Pancreas (tissue), 10 donors: ENCODE results near the gene CLPTM1. TPM values are rescaled to one million over a fixed set of nuclear protein-coding genes. Genes with fewer than 3 reads are reported as not detected.
A peak's percentile ranks its signal among the peaks of the same experiment; 100 is the strongest.

Source experiments
- ATAC-seq, 4 donors: fragments of 200-7000 bp; cut with Tn5 transposase; one replicate each; pipeline versions ENCODE4 v1.8.0 to v1.9.1; 2020; ENCODE audit warnings: mild to moderate bottlenecking in 4 of 4, moderate library complexity in 4 of 4
- DNase-seq, 6 donors: peaks; one replicate each; pipeline ENCODE4 v3.0.0-alpha.2; 2020
- FAIRE-seq: peaks from 2 replicates; lab custom pipeline; 2012; peaks lifted over from hg19 to GRCh38; lab: Jason Lieb, UNC
- H3K27ac ChIP-seq, 4 donors: fragments of 200-600 bp; sonication (generic); 1 replicate in 3 of 4; 2 replicates in 1 of 4; pipeline versions ENCODE4 v1.5.0 to v1.8.0; 2020
- H3K27me3 ChIP-seq, 4 donors: fragments of 200-600 bp; one replicate each; pipeline ENCODE4 v1.8.0; 2021
- H3K36me3 ChIP-seq, 3 donors: fragments of 200-600 bp; sonication (generic) in 1 of 3; one replicate each; pipeline versions ENCODE4 v1.5.0 to v1.8.0; 2020 to 2021
- H3K4me1 ChIP-seq, 3 donors: fragments of 200-600 bp; one replicate each; pipeline ENCODE4 v1.8.0; 2021
- H3K4me3 ChIP-seq, 4 donors: fragments of 200-600 bp; sonication (generic) in 2 of 4; one replicate each; pipeline versions ENCODE4 v1.5.0 to v1.8.0; 2020 to 2021
- H3K9me3 ChIP-seq, 4 donors: fragments of 200-600 bp; one replicate each; pipeline ENCODE4 v1.8.0; 2021
- WGBS, 2 donors: extraction: QIAGEN DNeasy Blood & Tissue Kit; methylation state at CpG; one replicate each; pipeline ENCODE4 v1.1.7; 2013; 5-methylcytosine and 5-hydroxymethylcytosine counted together
- intact Hi-C, 3 donors: fragments of 100-400 bp; cut with DNase I; formaldehyde crosslinking; loops; one replicate each; pipeline versions ENCODE4 v1.11.1 to v1.14.2; 2022
- polyA plus RNA-seq, 2 donors: library from polyadenylated mRNA; stranded (reverse); fragments of 200-250 nt; gene quantifications; one replicate each; pipeline ENCODE4 v1.2.3, GENCODE V29; 2013
- total RNA-seq, 6 donors: library from RNA; stranded (reverse); fragmentation: NEBNext Ultra II Directional in 4 of 6; extraction: Animal tissue kit (Norgen Biotek cat#: 25700) in 4 of 6; gene quantifications; one replicate each; pipeline versions ENCODE4 v1.2.1 to v1.2.4, GENCODE V29; 2021 to 2023
- TF ChIP-seq, protein P1 (sequence below), 4 donors: fragments of 200-600 bp; sonication (generic) in 3 of 4; IDR thresholded peaks; one replicate each; pipeline versions ENCODE4 v1.5.0 to v1.8.0; 2021; ENCODE audit warnings: antibody characterized with exemption in 4 of 4
- donor health status: healthy with polysubstance abuse.
- donor health status: DM: no; HTN: no; CAD: no; lungs with moderate emphysema.
- donor health status: DM: no; HTN: no; CAD: no.
- donor health status: control.
- donor health status: control.
- donor health status: Bipolar disorder and iron deficiency.
- donor health status: DM: yes; HTN: yes; CAD: no.
- donor health status: DM: no; HTN: no; CAD: no.
- donor health status: DM: no; HTN: no; CAD: no.
- donor health status: DM: yes; HTN: yes; CAD: no.

The CLPTM1 gene
- total and polyA plus RNA-seq, 8 donors: 56.4 to 81.9 (median 66.3) TPM

DNA sequence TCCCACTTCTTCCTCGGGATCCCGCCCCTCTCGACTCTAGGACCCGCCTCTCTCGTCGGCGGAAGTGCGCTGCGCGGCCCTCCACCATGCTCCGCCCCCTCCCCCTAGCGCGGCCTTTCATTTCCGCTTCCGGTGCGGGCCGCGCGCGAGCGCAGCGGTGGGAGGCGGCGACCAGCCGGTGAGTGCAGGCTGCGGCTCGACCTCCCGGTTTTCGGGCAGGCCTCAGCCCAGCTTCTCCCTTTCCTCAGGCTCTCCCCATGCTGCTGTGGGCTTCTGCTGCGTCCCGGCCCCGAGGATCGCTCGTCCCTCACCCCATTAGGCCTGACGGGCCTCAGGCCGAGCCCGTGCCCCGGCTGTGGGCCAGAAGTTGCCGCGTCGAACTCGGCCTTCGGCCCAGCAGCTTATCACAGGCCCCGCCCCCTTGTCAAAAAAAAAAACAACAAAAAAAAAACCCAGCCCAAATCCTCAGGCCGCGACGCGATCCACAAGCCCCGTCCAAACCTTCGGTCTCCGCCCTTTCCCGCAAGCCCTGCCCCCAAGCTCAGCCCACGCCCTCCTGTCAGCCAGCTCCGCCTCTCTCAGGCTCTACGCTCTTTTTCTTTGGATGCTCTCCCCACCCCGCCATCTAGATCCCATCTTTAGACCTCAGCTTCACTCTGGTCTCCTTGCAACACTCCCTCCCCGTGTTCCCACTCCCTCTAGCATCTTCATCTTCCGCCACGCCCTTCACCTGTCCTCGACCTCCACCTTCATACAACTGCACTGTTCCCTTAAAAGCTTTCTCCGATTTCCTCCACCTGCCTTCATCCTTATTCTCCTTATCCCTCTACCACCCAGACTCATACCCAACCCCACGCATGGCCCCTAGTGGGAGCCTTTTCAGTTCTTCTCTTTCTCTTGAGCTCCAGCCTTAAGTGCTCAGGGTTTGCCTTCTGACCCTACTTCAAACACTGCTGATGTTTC lies 84.0 kb downstream of the CLPTM1 start, which contains the start of gene CLASRP:
Gene CLASRP, plus strand, starts transcription at position 115 of the 963 bp plus-strand sequence. CDS start 1,168 bp downstream, outside the sequence.
- peak within 1 kb of the TSS; percentile 89 to 94 (median 94) for H3K27ac ChIP-seq
- no peaks in the 10 kb centered on the region for H3K9me3 ChIP-seq

DNA sequence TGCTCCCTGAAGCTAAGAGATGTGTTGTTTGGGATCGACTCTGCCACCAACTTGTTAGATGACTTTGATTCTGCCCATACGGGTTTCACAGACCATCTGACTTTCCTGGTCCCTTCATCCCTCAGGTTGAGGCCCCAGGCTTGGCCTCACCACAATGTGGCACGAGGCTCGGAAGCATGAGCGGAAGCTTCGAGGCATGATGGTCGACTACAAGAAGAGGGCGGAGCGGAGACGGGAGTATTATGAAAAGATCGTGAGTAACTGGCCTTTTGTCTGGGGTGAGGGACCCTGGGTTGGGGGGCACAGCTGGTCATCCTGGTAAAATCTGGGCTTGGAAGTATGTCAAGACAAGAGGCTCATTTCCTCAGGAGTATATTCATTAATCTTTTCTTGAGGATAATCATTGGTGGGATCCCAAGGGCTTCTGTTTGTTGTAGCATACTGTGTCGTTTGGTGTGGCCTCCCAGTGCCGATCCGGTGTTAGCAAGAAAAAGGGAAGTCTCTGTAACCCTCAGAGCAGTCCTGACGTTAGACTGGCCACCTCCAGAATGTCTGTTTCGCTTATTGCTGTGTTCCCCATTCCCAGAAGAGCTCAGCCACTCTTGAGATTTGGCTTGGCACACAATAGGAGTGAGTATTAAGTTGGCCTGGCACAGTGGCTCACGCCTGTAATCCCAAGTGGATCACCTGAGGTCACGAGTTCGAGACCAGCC lies 85.0 kb downstream of the CLPTM1 start:
- Histone ChIP-seq H3K4me3 (peak overlapping the region in 3 of 4 donors; percentile 77 to 90 (median 77)), H3K4me1 (peaks cover 14 to 19% (median 16%) of the 10 kb centered on the region in 3 donors), H3K27me3 (no peaks in the 10 kb centered on the region), H3K9me3 (no peaks in the 10 kb centered on the region), H3K36me3 (peaks cover 0 to 47% (median 9%) of the 10 kb centered on the region in 3 donors), H3K27ac (peak overlapping the region in 2 of 4 donors; percentile 94)
- ATAC-seq: no peak
- no peak for FAIRE-seq
- intact Hi-C loops: no loop called here
- 72 to 79% methylated on average over 19 of the region's 19 CpGs for WGBS, 2 donors
- TF ChIP-seq, protein P1, sequence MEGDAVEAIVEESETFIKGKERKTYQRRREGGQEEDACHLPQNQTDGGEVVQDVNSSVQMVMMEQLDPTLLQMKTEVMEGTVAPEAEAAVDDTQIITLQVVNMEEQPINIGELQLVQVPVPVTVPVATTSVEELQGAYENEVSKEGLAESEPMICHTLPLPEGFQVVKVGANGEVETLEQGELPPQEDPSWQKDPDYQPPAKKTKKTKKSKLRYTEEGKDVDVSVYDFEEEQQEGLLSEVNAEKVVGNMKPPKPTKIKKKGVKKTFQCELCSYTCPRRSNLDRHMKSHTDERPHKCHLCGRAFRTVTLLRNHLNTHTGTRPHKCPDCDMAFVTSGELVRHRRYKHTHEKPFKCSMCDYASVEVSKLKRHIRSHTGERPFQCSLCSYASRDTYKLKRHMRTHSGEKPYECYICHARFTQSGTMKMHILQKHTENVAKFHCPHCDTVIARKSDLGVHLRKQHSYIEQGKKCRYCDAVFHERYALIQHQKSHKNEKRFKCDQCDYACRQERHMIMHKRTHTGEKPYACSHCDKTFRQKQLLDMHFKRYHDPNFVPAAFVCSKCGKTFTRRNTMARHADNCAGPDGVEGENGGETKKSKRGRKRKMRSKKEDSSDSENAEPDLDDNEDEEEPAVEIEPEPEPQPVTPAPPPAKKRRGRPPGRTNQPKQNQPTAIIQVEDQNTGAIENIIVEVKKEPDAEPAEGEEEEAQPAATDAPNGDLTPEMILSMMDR (IDR thresholded peaks at IDR 0.05): no peak
- no peak for DNase-seq

More for the DNA sequence above, 84.0 kb downstream of the CLPTM1 start, which contains the start of gene CLASRP:
- TF ChIP-seq, protein P1 (IDR thresholded peaks at IDR 0.05): no peak
- no peaks in the 10 kb centered on the region for H3K27me3 ChIP-seq
- peaks cover 11 to 16% (median 14%) of the 10 kb centered on the region in 3 donors for H3K4me1 ChIP-seq
- FAIRE-seq (peak; percentile 91), DNase-seq (peak; percentile 90 to 95 (median 92)), ATAC-seq (peak; percentile 97 to 99 (median 98))
- peak within 1 kb of the TSS; percentile 68 to 90 (median 77) for H3K4me3 ChIP-seq
- 1 to 2% methylated on average over 60 to 62 of the region's 62 CpGs for WGBS, 2 donors
- intact Hi-C loops: no loop called here
- peaks cover 0 to 39% (median 7%) of the 10 kb centered on the region in 3 donors for H3K36me3 ChIP-seq

DNA sequence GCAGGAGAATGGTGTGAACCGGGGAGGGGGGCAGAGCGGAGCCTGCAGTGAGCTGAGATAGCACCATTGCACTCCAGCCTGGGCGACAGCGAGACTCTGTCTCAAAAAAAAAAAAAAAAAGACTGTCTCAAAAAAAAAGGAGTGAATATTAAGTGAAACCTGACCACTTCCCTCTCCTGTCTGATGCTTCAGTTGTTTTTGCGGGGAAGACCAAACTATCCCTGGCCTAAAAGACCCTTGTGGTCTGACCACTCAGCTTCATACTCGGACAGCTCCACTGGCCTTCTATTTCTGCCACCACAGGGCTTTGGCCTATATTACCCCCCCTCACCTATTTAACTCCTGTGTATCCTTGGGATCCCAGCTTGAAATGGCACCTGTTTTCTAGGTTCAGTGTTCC lies 85.9 kb downstream of the CLPTM1 start:
- FAIRE-seq (no peak), ATAC-seq (no peak)
- WGBS, 2 donors: 92% methylated on average over 6 of the region's 6 CpGs

More for the DNA sequence above, 85.9 kb downstream of the CLPTM1 start:
- intact Hi-C loops: no loop called here
- Histone ChIP-seq H3K27ac (no peak overlapping the region), H3K4me3 (no peak overlapping the region), H3K9me3 (no peaks in the 10 kb centered on the region), H3K27me3 (no peaks in the 10 kb centered on the region), H3K4me1 (peaks cover 19 to 25% (median 20%) of the 10 kb centered on the region in 3 donors), H3K36me3 (peaks cover 0 to 42% (median 9%) of the 10 kb centered on the region in 3 donors)
- no peak for DNase-seq
- TF ChIP-seq, protein P1 (IDR thresholded peaks at IDR 0.05): no peak

Other genes starting within 250 kb of the CLPTM1 start
- 10 to 100 TPM; 13.9 to 50.3 (median 30.0) TPM for gene BCL3, start 206.7 kb upstream of the CLPTM1 start, total RNA-seq
- 100 to 1,000 TPM in 1 of 2 donors, 10 to 100 TPM in 1; 79.9 to 113 TPM for gene BCL3, start 206.7 kb upstream of the CLPTM1 start, polyA plus RNA-seq
- gene CBLC, start 177.5 kb upstream of the CLPTM1 start, total RNA-seq: 10 to 100 TPM; 10.1 to 14.8 (median 12.1) TPM
- gene CBLC, start 177.5 kb upstream of the CLPTM1 start, polyA plus RNA-seq: 10 to 100 TPM; 16.5 to 29.7 TPM
- 10 to 100 TPM; 28.8 to 74.5 (median 40.5) TPM for gene BCAM, start 146.3 kb upstream of the CLPTM1 start, total RNA-seq
- gene BCAM, start 146.3 kb upstream of the CLPTM1 start, polyA plus RNA-seq: 100 to 1,000 TPM in 1 of 2 donors, 10 to 100 TPM in 1; 99.5 to 140 TPM
- gene NECTIN2, start 109.1 kb upstream of the CLPTM1 start, total RNA-seq: 100 to 1,000 TPM in 1 of 6 donors, 10 to 100 TPM in 5; 26.7 to 101 (median 40.2) TPM
- 100 to 1,000 TPM in 1 of 2 donors, 10 to 100 TPM in 1; 93.6 to 101 TPM for gene NECTIN2, start 109.1 kb upstream of the CLPTM1 start, polyA plus RNA-seq
- gene TOMM40, start 64.1 kb upstream of the CLPTM1 start, total RNA-seq: 10 to 100 TPM; 12.8 to 28.8 (median 17.4) TPM
- 10 to 100 TPM; 17.4 to 18.3 TPM for gene TOMM40, start 64.1 kb upstream of the CLPTM1 start, polyA plus RNA-seq
- 100 to 1,000 TPM in 1 of 6 donors, 10 to 100 TPM in 3, 1 to 10 TPM in 2; 3.1 to 379 (median 16.5) TPM for gene APOE, start 49.6 kb upstream of the CLPTM1 start, total RNA-seq
- gene APOE, start 49.6 kb upstream of the CLPTM1 start, polyA plus RNA-seq: 10 to 100 TPM; 14.8 to 45.1 TPM
- 100 to 1,000 TPM in 1 of 6 donors, 10 to 100 TPM in 1, 1 to 10 TPM in 4; 1.1 to 213 (median 5.7) TPM for gene APOC1, start 40.8 kb upstream of the CLPTM1 start, total RNA-seq
- 1 to 10 TPM; 5.0 to 7.6 TPM for gene APOC1, start 40.8 kb upstream of the CLPTM1 start, polyA plus RNA-seq
- gene APOC4, start 13.1 kb upstream of the CLPTM1 start, total RNA-seq: under 1 TPM in 1 of 6 donors, not detected in 5; 0.47 TPM
- not detected for gene APOC4, start 13.1 kb upstream of the CLPTM1 start, polyA plus RNA-seq
- gene APOC2, start 9.3 kb upstream of the CLPTM1 start, total RNA-seq: 10 to 100 TPM in 1 of 6 donors, 1 to 10 TPM in 1, under 1 TPM in 2, not detected in 2; 0.49 to 22.1 (median 3.8) TPM
- 1 to 10 TPM in 1 of 2 donors, under 1 TPM in 1; 0.54 to 2.2 TPM for gene APOC2, start 9.3 kb upstream of the CLPTM1 start, polyA plus RNA-seq
- gene RELB, start 46.1 kb downstream of the CLPTM1 start, total RNA-seq: 10 to 100 TPM in 4 of 6 donors, 1 to 10 TPM in 2; 8.3 to 21.7 (median 13.4) TPM
- gene RELB, start 46.1 kb downstream of the CLPTM1 start, polyA plus RNA-seq: 10 to 100 TPM; 25.1 to 33.5 TPM
- gene CLASRP, start 83.7 kb downstream of the CLPTM1 start, total RNA-seq: 10 to 100 TPM; 34.8 to 55.0 (median 47.7) TPM
- 100 to 1,000 TPM; 213 to 244 TPM for gene CLASRP, start 83.7 kb downstream of the CLPTM1 start, polyA plus RNA-seq
- under 1 TPM; 0.15 to 0.52 (median 0.32) TPM for gene ZNF296, start 121.1 kb downstream of the CLPTM1 start, total RNA-seq
- gene ZNF296, start 121.1 kb downstream of the CLPTM1 start, polyA plus RNA-seq: 1 to 10 TPM; 2.0 to 2.1 TPM
- gene GEMIN7, start 123.9 kb downstream of the CLPTM1 start, total RNA-seq: 10 to 100 TPM in 1 of 6 donors, 1 to 10 TPM in 5; 3.8 to 11.4 (median 7.7) TPM
- gene GEMIN7, start 123.9 kb downstream of the CLPTM1 start, polyA plus RNA-seq: 10 to 100 TPM; 16.6 to 26.2 TPM
- 10 to 100 TPM; 13.0 to 18.7 (median 15.1) TPM for gene PPP1R37, start 137.8 kb downstream of the CLPTM1 start, total RNA-seq
- 10 to 100 TPM; 31.7 to 57.4 TPM for gene PPP1R37, start 137.8 kb downstream of the CLPTM1 start, polyA plus RNA-seq
- gene NKPD1, start 205.6 kb downstream of the CLPTM1 start, total RNA-seq: under 1 TPM in 2 of 6 donors, not detected in 4; 0.03 to 0.09 TPM
- under 1 TPM; 0.19 to 0.33 TPM for gene NKPD1, start 205.6 kb downstream of the CLPTM1 start, polyA plus RNA-seq
- gene TRAPPC6A, start 222.9 kb downstream of the CLPTM1 start, total RNA-seq: 10 to 100 TPM in 5 of 6 donors, 1 to 10 TPM in 1; 9.7 to 18.9 (median 12.8) TPM
- gene TRAPPC6A, start 222.9 kb downstream of the CLPTM1 start, polyA plus RNA-seq: 10 to 100 TPM; 19.3 to 37.9 TPM
- gene BLOC1S3, start 223.4 kb downstream of the CLPTM1 start, total RNA-seq: 10 to 100 TPM in 1 of 6 donors, 1 to 10 TPM in 5; 4.3 to 12.3 (median 6.3) TPM
- gene BLOC1S3, start 223.4 kb downstream of the CLPTM1 start, polyA plus RNA-seq: 1 to 10 TPM; 2.1 to 3.6 TPM